PC-9 (cell line): ENCODE measurements around the gene PLCH2.
"Not testable (repeated sequence)": the region's sequence is repeated elsewhere in the genome, so short reads cannot be mapped to it uniquely, and the experiment has no call there.

Experiments
- CTCF ChIP-seq: fragments of 200-600 bp; sonication (generic); conservative IDR thresholded peaks from 2 replicates; pipeline ENCODE4 v1.6.1; 2017; ENCODE audit warnings: mixed run types, antibody characterized with exemption, mild to moderate bottlenecking, moderate library complexity
- EZH2 ChIP-seq: fragments of 200-600 bp; sonication (generic); IDR thresholded peaks from 2 replicates; pipeline ENCODE4 v1.8.0; 2017; ENCODE audit warnings: antibody characterized with exemption, low read depth

- not testable (repeated sequence) for TF ChIP-seq CTCF, EZH2
Observed at GRCh38 chr1:2553076-2553475, 77.0 kb downstream of the PLCH2 start.
